ENCODE measurements around the gene KCNJ6. TPM values are rescaled to one million over a fixed set of nuclear protein-coding genes. Genes with fewer than 3 reads are reported as not detected.

Gene KCNJ6
- total and polyA plus RNA-seq, 2 of the 8 experiments (the other 6 are each of a cell fraction or from before 2014, with no cell fraction given): 0.51 to 1.2 TPM

GRCh38 chr21:37757606-37758376 is 158.5 kb downstream of the KCNJ6 start:
- POLR2A ChIA-PET (ENCODE audit: partially characterized antibody): interaction anchor here (0.6 kb wide), 2 partner anchors 594 to 597 kb away, joined by 4 read pairs; no protein-coding TSS in a partner anchor
- no peak overlapping the region for H2BK15ac ChIP-seq (ENCODE audit: low read length)
- H2BK12ac ChIP-seq (ENCODE audit: low read depth, low read length): no peak overlapping the region
- no peaks in the 10 kb centered on the region for H3K79me2 ChIP-seq (ENCODE audit: control insufficient read depth in 1 of 2, insufficient read depth in 2 of 2, low read length in 2 of 2)
- CTCF ChIA-PET (ENCODE audit: partially characterized antibody): interaction anchor here (0.7 to 4.2 kb wide), 17 partner anchors 11 to 400 kb away, joined by 3 to 54 read pairs (median 6); partner anchors contain the start of gene KCNJ6
- no peak overlapping the region for H2AFZ ChIP-seq (ENCODE audit: low read length)
- peaks cover 0 to 7% of the 10 kb centered on the region in 2 experiments for H4K20me1 ChIP-seq (replicated peaks in 1 of 2; ENCODE audit: control insufficient read depth in 1 of 2, insufficient read depth in 2 of 2, low read length in 2 of 2)
- H2BK120ac ChIP-seq (replicated peaks; ENCODE audit: low read depth, low read length): no peak overlapping the region
- 82% methylated on average over 11 of the region's 11 CpGs; no CpG with 5 or more reads in 1 of the 2 experiments for WGBS, 2 experiments (ENCODE audit: extremely low coverage in 1 of 2, insufficient coverage in 1 of 2, insufficient read length in 1 of 2, insufficient replicate concordance in 2 of 2, low coverage in 1 of 2, low lambda C conversion rate in 2 of 2, missing lambda C conversion rate in 1 of 2)
- H3K23ac ChIP-seq (ENCODE audit: insufficient read length): no peak overlapping the region
- no peaks in the 10 kb centered on the region; a peak in 2 of 8 replicates for H3K36me3 ChIP-seq (ENCODE audit: control insufficient read depth in 2 of 4, insufficient read depth in 4 of 4, low read length in 3 of 4)
- no peak overlapping the region for H4K91ac ChIP-seq (replicated peaks; ENCODE audit: insufficient read length, low read length)
- no peak overlapping the region for H3K4me3 ChIP-seq (ENCODE audit: extremely low read depth in 1 of 4, insufficient read depth in 2 of 4, low read depth in 3 of 4, low read length in 4 of 4)
- H3K56ac ChIP-seq (replicated peaks; ENCODE audit: insufficient read length, low read depth, low read length): no peak overlapping the region
- no peaks in the 10 kb centered on the region for H3K9me3 ChIP-seq (ENCODE audit: insufficient read depth in 2 of 2, low read depth in 1 of 2, low read length in 1 of 2)
- H2AK5ac ChIP-seq (ENCODE audit: low read depth, low read length): no peak overlapping the region
- no peak overlapping the region for H3K14ac ChIP-seq (ENCODE audit: insufficient read length)
- H3K27ac ChIP-seq (ENCODE audit: low read depth, low read length): no peak overlapping the region
- no peak overlapping the region for H2BK20ac ChIP-seq (ENCODE audit: low read length)
- no peak overlapping the region for H4K8ac ChIP-seq (ENCODE audit: extremely low read depth, insufficient read depth, low read length)
- peaks cover 2% of the 10 kb centered on the region; the same call in 1 of the 2 replicates for H3K79me1 ChIP-seq (ENCODE audit: low read depth, low read length)
- no peak overlapping the region for H3K18ac ChIP-seq (ENCODE audit: extremely low read depth, low read length)
- H3K4me1 ChIP-seq (replicated peaks in 1 of 4; ENCODE audit: control insufficient read depth in 3 of 4, insufficient read depth in 4 of 4, low read length in 3 of 4): peaks cover 3 to 4% (median 4%) of the 10 kb centered on the region in 4 experiments; a peak in 4 of 7 replicates
- no peaks in the 10 kb centered on the region for H3K27me3 ChIP-seq (replicated peaks in 1 of 4; ENCODE audit: control insufficient read depth in 3 of 4, extremely low read depth in 1 of 4, insufficient read depth in 3 of 4, low read length in 3 of 4)
- no peak overlapping the region for H2BK5ac ChIP-seq (ENCODE audit: low read depth, low read length)
- no peak for DNase-seq (ENCODE audit: low read depth in 1 of 2, low spot score in 2 of 2)
- no peak overlapping the region for H4K5ac ChIP-seq (ENCODE audit: insufficient read length, low read depth, low read length)
- FAIRE-seq: no peak
- H3K23me2 ChIP-seq (ENCODE audit: low read depth, low read length): peaks cover 8% of the 10 kb centered on the region; the same call in 1 of the 2 replicates
- H3K4ac ChIP-seq (replicated peaks; ENCODE audit: insufficient read length, low read depth, low read length): no peak overlapping the region
- H3K9ac ChIP-seq (replicated peaks in 1 of 4; ENCODE audit: extremely low read depth in 1 of 4, low read depth in 3 of 4, low read length in 3 of 4): no peak overlapping the region
- no peak overlapping the region for H3K4me2 ChIP-seq (ENCODE audit: insufficient read depth in 1 of 2, low read depth in 2 of 2, low read length in 2 of 2)
